NCI-H748 (cell line): ENCODE data around the gene UBB.
"Not testable (repeated sequence)": the region's sequence is repeated elsewhere in the genome, so short reads cannot be mapped to it uniquely, and the experiment has no call there.

Experiments
- DNase-seq: peaks from one replicate; lab custom pipeline; 2025; ENCODE audit not compliant: unreplicated experiment; lab: John Stamatoyannopoulos, UW

The UBB gene

GRCh38 chr17:16374146-16374938 lies 6.5 kb upstream of the UBB start:
- DNase-seq: no peak

GRCh38 chr17:16377941-16378341 lies 3.0 kb upstream of the UBB start:
- DNase-seq: no peak

- DNase-seq: no peak
These were observed 2.1 kb upstream of the UBB start for GRCh38 chr17:16378636-16379282.

GRCh38 chr17:16379654-16380053 lies 1.2 kb upstream of the UBB start:
- no peak for DNase-seq

- no peak for DNase-seq
These were observed 567 bp downstream of the UBB start for GRCh38 chr17:16381496-16381820.

- no peak for DNase-seq
These were observed 2.3 kb downstream of the UBB start for GRCh38 chr17:16383216-16383615.

- no peak for DNase-seq
These were observed 2.9 kb downstream of the UBB start for GRCh38 chr17:16383772-16384287.

- DNase-seq: no peak
These were observed 3.7 kb downstream of the UBB start for GRCh38 chr17:16384557-16384956.

- DNase-seq: not testable (repeated sequence)
These were observed 5.2 kb downstream of the UBB start for GRCh38 chr17:16386126-16386507.

- no peak for DNase-seq
These were observed 10.6 kb downstream of the UBB start for GRCh38 chr17:16391451-16391850.

GRCh38 chr17:16392491-16392890 lies 11.6 kb downstream of the UBB start:
- DNase-seq: not testable (repeated sequence)

- DNase-seq: not testable (repeated sequence)
These were observed 15.0 kb downstream of the UBB start for GRCh38 chr17:16395887-16396286.

- not testable (repeated sequence) for DNase-seq
These were observed 15.8 kb downstream of the UBB start for GRCh38 chr17:16396693-16397092.

- DNase-seq: no peak
These were observed 17.7 kb downstream of the UBB start for GRCh38 chr17:16398270-16399267.

- DNase-seq: not testable (repeated sequence)
These were observed 23.0 kb downstream of the UBB start for GRCh38 chr17:16403847-16404246.

GRCh38 chr17:16406742-16407674 lies 26.1 kb downstream of the UBB start:
- DNase-seq: peak; percentile 46

- DNase-seq: peak; percentile 72
These were observed 27.2 kb downstream of the UBB start for GRCh38 chr17:16407911-16408588.

GRCh38 chr17:16415031-16415924 lies 34.4 kb downstream of the UBB start, which contains the start of gene TRPV2:
TRPV2 (plus strand) TSS chr17:16415571; CDS start chr17:16417669, 2,098 bp downstream.
- DNase-seq: peak; percentile 43
